Subcutaneous abdominal adipose tissue (tissue), 5 donors: Measurements from ENCODE around the gene ADAMTS1.

Experiments used
- H3K27ac ChIP-seq: one replicate; pipeline ENCODE4 v1.7.0; 2013; ENCODE audit warnings: low read depth, mild to moderate bottlenecking, inconsistent platforms, low read length, moderate library complexity
- H3K27me3 ChIP-seq, 5 donors: one replicate each; pipeline ENCODE4 v1.7.0; 2013; ENCODE audit warnings: low read length in 5 of 5, inconsistent platforms in 1 of 5; ENCODE audit not compliant: control insufficient read depth in 5 of 5, insufficient read depth in 4 of 5
- H3K36me3 ChIP-seq, 5 donors: one replicate each; pipeline ENCODE4 v1.7.0; 2013; ENCODE audit warnings: low read length in 5 of 5; ENCODE audit not compliant: control insufficient read depth in 5 of 5, insufficient read depth in 5 of 5
- H3K4me1 ChIP-seq, 5 donors: one replicate each; pipeline ENCODE4 v1.7.0; 2013; ENCODE audit warnings: low read length in 5 of 5, mild to moderate bottlenecking in 3 of 5, moderate library complexity in 1 of 5; ENCODE audit not compliant: control insufficient read depth in 5 of 5, insufficient read depth in 5 of 5
- H3K4me3 ChIP-seq, 5 donors: one replicate each; pipeline ENCODE4 v1.7.0; 2013; ENCODE audit warnings: low read length in 5 of 5, low read depth in 1 of 5
- H3K9ac ChIP-seq, 5 donors: one replicate each; pipeline ENCODE4 v1.7.0; 2013; ENCODE audit warnings: low read length in 5 of 5, mild to moderate bottlenecking in 4 of 5, moderate library complexity in 3 of 5
- H3K9me3 ChIP-seq, 5 donors: one replicate each; pipeline ENCODE4 v1.7.0; 2013; ENCODE audit warnings: low read length in 5 of 5; ENCODE audit not compliant: control insufficient read depth in 5 of 5
- donor health status: healthy.
- donor health status: healthy.
- donor health status: healthy.
- donor health status: healthy.
- donor health status: healthy.

The ADAMTS1 gene

DNA sequence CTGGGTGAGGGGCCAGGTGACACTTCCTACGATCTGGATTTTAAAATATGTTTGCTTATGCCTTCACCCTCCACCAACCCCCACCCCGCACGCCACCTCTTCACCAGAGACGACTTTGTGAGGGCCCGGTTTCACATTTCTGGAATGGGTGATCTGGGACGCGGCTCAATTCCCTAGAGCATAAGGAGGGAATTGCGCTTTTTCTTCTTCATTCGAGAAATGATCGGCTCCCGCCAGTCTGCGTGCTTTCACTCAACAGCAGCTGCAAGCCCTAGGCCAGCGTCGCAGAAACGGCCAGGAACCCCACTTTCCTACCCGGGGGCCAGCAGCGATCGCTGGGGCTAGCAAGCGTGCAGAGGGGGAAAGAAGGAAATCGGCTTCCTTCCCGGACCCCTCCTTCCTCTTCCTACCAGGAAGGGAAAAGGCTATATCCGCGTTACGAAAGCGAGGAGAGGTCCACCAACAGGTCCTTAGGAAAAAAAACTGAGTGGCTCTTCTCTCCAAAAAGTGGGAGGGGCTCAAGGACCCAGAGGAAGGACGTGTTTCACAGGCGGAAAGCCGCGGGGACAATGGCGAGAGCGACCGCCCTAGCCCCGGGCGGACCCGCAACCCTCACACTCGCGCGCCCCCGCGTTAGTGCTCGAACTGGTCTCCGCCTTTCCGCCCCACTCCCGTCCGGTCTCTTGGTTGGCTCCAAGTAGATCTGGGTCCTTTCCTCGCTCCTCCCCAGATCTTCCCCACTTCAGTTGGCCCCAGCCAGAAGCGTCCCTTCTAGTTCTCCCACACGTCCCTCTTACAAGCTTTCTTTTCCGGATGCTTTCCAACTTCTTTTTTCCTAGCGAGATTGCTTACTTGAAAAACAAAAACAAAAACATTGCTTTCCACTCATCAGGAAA is 1.1 kb upstream of the ADAMTS1 start:
- H3K27me3 ChIP-seq: no peaks in the 10 kb centered on the region
- H3K9me3 ChIP-seq: no peaks in the 10 kb centered on the region
- H3K36me3 ChIP-seq: peaks cover 5 to 14% (median 11%) of the 10 kb centered on the region in 5 donors
- H3K4me3 ChIP-seq: peak overlapping the region; percentile 88 to 97 (median 92)
- H3K27ac ChIP-seq: peak overlapping the region; percentile 97
- H3K9ac ChIP-seq: peak overlapping the region; percentile 39 to 97 (median 83)
- H3K4me1 ChIP-seq: peaks cover 4 to 61% (median 44%) of the 10 kb centered on the region in 5 donors

DNA sequence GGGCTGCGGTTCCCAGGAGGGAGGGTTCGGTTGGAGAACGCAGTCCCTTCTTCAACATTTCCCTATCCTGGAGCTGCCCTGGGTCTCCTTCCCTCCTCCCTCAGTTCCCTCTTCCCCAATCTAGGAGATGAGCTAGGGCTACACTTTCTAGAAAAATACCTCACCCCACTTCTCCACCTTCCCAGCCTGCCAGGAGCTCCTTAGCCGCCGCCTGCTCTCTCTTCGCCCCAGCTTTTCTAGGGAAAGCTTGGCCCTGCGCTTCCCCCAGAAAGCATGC is 488 bp upstream of the ADAMTS1 start:
- Histone ChIP-seq H3K27ac (peak overlapping the region; percentile 97), H3K4me1 (peaks cover 6 to 62% (median 48%) of the 10 kb centered on the region in 5 donors), H3K4me3 (peak overlapping the region; percentile 88 to 97 (median 92)), H3K9ac (peak overlapping the region; percentile 3 to 97 (median 83)), H3K9me3 (no peaks in the 10 kb centered on the region), H3K27me3 (no peaks in the 10 kb centered on the region), H3K36me3 (peaks cover 5 to 18% (median 15%) of the 10 kb centered on the region in 5 donors)

DNA sequence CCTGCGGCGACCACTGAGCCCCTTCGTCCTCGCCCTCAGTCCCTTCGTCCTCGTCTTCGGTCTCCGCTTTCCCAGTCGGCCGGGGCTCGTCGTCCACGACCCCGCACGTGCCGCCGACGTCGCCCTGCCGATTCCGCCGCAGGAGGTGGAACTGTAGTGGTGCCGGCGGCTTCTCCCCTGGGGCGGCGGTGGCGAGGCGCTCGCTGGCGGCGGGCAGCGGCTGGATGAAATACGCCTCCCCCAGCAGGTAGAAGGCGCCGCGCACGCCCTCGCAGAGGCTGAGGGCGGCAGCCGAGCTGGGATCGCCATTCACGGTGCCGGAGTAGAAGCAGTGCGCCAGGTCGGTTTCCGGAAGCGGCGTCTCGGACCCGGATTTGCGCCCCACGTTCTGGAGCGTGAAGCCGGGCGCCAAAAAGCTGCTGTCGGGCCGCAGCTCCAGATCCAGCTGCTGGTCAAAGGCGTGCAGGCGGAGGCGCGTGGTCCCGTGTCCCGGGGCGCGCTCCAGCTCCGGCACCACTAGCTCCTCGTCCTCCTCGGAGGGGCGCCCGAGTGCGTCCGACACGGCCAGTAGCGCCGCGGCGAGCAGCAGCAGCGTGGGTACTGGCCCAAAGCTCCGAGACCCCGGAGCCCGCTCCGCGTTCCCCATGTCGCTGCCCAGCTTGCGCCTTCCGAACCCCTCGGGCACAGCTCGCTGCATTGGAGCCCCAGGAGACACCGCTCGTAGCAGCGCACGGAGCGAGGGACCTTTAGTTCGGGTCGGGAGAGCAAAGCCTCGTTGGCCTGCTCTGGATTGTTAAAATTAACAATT is 747 bp downstream of the ADAMTS1 start:
- Histone ChIP-seq H3K9me3 (no peaks in the 10 kb centered on the region), H3K27ac (peak overlapping the region; percentile 97), H3K27me3 (no peaks in the 10 kb centered on the region), H3K4me1 (peaks cover 6 to 73% (median 54%) of the 10 kb centered on the region in 5 donors), H3K36me3 (peaks cover 6 to 31% (median 27%) of the 10 kb centered on the region in 5 donors), H3K9ac (peak overlapping the region; percentile 61 to 92 (median 88)), H3K4me3 (peak overlapping the region; percentile 81 to 97 (median 92))

DNA sequence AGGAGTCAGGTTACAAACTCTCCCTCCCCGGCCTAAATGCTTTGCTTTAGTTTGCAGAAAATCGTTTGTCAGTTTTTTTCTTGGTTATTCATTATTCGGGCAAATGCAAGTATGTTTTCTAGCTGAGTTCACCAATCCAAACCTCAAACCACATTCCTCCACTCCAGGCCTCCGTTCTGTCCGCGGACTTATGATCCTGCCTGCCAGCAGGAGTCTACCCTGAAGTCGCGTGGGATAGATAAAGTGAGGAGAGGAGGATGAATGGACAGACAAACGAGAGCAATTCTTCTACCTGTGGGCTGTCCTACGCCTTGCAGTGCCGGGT is 1.3 kb downstream of the ADAMTS1 start:
- Histone ChIP-seq H3K9ac (peak overlapping the region; percentile 61 to 92 (median 88)), H3K36me3 (peaks cover 11 to 36% (median 33%) of the 10 kb centered on the region in 5 donors), H3K27ac (peak overlapping the region; percentile 97), H3K4me1 (peaks cover 6 to 73% (median 54%) of the 10 kb centered on the region in 5 donors), H3K27me3 (no peaks in the 10 kb centered on the region), H3K4me3 (peak overlapping the region; percentile 81 to 97 (median 92)), H3K9me3 (no peaks in the 10 kb centered on the region)

DNA sequence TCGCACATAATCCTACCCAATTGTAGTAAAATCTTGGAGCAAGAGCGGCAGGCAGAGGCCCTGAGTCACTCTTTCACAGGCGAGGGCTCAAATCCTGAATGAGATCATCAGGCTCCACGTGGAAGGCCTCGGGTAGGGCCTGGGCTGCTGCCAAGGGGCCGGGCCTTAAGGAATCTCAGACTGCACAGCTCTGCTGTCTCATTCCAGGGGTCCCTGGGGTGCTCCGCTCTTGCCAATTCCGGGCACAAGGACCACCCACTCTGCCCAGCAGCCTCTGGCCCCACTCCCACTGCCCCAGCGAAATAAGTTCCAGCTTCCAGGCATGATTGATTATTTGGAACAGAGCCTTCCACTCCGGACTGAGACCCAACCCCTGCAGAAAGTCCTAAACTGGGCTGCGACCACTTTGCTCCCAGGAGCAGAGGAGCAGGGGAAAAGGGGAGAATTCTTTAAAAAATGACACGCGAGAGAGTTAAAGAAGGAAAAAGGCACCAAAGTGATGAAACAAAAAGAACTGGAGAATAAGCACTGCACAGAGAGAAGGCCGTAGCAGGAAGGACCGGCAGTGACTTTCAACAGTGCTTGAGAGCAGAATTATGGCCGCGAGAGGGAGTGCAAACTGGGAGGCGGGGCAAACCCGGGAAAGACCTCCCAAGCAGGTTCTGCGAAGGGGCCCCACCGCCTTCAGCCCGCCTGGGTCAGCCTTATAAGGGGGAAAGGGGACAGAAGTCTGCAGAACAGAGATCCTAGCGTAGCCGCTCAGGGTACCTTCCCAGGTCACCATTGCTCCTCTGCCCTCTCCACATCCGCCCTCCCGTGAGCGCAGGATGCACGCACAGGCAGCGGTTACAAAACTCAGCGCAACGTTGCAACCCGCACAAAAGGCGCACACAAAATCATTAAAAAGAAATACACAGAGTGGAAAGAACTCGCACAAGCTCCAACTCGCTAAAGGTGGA is 2.0 kb downstream of the ADAMTS1 start:
- peak overlapping the region; percentile 97 for H3K27ac ChIP-seq
- H3K4me1 ChIP-seq: peaks cover 6 to 73% (median 54%) of the 10 kb centered on the region in 5 donors
- peak overlapping the region; percentile 81 to 97 (median 92) for H3K4me3 ChIP-seq
- no peaks in the 10 kb centered on the region for H3K9me3 ChIP-seq
- H3K9ac ChIP-seq: peak overlapping the region; percentile 61 to 92 (median 88)
- peaks cover 17 to 43% (median 40%) of the 10 kb centered on the region in 5 donors for H3K36me3 ChIP-seq
- H3K27me3 ChIP-seq: no peaks in the 10 kb centered on the region

DNA sequence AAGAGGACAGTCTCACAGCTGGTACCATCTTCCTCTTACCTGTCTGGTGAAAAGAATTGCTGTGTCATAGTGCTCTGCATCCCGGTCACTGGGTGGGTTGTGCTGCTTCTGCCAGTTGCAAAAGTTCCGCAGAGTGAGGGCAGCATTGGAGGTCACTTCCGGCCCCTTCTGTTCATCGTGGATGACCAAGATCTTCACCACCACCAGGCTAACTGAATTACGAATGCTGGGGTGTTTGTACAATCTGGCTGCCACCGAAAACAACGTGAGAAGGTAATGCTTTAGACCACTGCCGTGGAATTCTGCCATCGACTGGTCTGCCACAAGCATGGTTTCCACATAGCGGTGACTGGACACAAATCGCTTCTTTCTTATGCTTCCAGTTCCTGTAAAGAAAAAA is 2.9 kb downstream of the ADAMTS1 start:
- Histone ChIP-seq H3K9ac (peak overlapping the region; percentile 31 to 91 (median 70)), H3K36me3 (peaks cover 25 to 52% (median 49%) of the 10 kb centered on the region in 5 donors), H3K4me3 (peak overlapping the region; percentile 77 to 97 (median 92)), H3K9me3 (no peaks in the 10 kb centered on the region), H3K27me3 (no peaks in the 10 kb centered on the region), H3K4me1 (peaks cover 6 to 74% (median 54%) of the 10 kb centered on the region in 5 donors), H3K27ac (peak overlapping the region; percentile 97)

DNA sequence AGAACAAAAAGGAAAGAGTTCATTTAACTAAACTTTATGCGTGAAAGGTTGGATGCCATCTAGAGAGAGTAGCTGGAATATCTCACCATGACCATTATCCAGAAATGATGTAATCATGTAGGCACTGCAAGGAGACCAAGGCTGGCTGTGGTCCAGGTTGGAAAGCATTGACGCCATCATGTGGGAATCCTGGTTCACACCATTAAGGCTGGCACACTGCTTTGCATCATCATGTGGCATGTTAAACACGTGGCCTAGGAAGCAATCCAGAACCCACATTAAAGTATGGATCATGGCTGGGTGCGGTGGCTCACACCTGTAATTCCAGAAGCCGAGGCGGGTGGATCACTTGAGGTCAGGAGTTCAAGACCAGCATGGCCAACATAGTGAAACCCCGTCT is 4.3 kb downstream of the ADAMTS1 start:
- peak overlapping the region in 1 of 5 donors; percentile 34 for H3K4me3 ChIP-seq
- no peaks in the 10 kb centered on the region for H3K9me3 ChIP-seq
- peaks cover 6 to 60% (median 48%) of the 10 kb centered on the region in 5 donors for H3K4me1 ChIP-seq
- H3K9ac ChIP-seq: no peak overlapping the region
- no peaks in the 10 kb centered on the region for H3K27me3 ChIP-seq
- peak overlapping the region; percentile 97 for H3K27ac ChIP-seq
- H3K36me3 ChIP-seq: peaks cover 33 to 62% (median 59%) of the 10 kb centered on the region in 5 donors

DNA sequence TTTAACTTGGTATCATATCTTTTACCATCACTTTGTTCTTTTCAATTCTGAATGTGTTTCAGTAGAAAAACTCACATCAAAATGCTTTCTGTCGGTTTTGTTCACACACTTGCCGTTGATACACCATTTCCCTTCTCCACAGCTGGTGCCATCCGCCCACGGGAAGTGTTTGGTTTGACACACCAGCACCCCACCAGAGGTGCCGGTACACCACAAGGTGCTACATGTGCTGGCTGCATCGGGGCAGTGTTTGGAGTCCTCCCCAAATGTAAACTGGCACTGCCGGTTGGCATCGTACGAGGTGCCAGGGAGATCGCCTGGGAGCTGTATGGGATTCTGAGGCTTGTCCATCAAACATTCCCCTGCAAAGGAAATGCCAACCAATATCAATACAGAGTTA is 5.0 kb downstream of the ADAMTS1 start:
- no peak overlapping the region for H3K4me3 ChIP-seq
- peak overlapping the region in 2 of 5 donors; percentile 12 to 52 for H3K9ac ChIP-seq

DNA sequence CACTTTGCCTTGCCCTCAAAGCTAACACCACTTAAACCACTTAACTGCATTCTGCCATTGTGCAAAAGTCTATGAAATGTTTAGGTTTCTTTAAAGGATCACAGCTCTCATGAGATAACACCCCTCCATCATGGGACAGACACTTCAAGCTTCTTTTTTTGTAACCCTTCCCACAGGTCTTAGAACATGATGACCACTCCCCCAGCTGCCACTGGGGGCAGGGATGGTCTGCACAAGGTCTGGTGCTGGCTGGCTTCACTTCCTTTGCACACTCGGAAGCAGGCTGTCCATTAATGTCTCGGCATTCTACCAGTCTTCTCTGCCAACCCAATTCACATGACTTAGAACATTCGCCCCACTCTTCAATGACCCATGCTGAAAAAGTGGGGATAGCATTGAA is 7.7 kb downstream of the ADAMTS1 start:
- H3K27ac ChIP-seq: peak overlapping the region; percentile 25
- H3K9ac ChIP-seq: no peak overlapping the region
- H3K27me3 ChIP-seq: no peaks in the 10 kb centered on the region
- H3K4me1 ChIP-seq: peaks cover 6 to 36% (median 23%) of the 10 kb centered on the region in 5 donors
- no peaks in the 10 kb centered on the region for H3K9me3 ChIP-seq
- peaks cover 33 to 61% (median 59%) of the 10 kb centered on the region in 5 donors for H3K36me3 ChIP-seq
- H3K4me3 ChIP-seq: no peak overlapping the region

More for the DNA sequence above, 5.0 kb downstream of the ADAMTS1 start:
- Histone ChIP-seq H3K36me3 (peaks cover 33 to 62% (median 59%) of the 10 kb centered on the region in 5 donors), H3K9me3 (no peaks in the 10 kb centered on the region), H3K27me3 (no peaks in the 10 kb centered on the region), H3K4me1 (peaks cover 6 to 54% (median 43%) of the 10 kb centered on the region in 5 donors), H3K27ac (peak overlapping the region; percentile 22)
